HG03139 (cell line): ENCODE measurements around the gene PAFAH2.
"Not testable (repeated sequence)": the region's sequence is repeated elsewhere in the genome, so short reads cannot be mapped to it uniquely, and the experiment has no call there.

Source experiments
- ATAC-seq: cut with Tn5 transposase; IDR thresholded peaks from one replicate; pipeline ENCODE4 v1.9.1; 2021; ENCODE audit not compliant: unreplicated experiment

PAFAH2 gene

DNA sequence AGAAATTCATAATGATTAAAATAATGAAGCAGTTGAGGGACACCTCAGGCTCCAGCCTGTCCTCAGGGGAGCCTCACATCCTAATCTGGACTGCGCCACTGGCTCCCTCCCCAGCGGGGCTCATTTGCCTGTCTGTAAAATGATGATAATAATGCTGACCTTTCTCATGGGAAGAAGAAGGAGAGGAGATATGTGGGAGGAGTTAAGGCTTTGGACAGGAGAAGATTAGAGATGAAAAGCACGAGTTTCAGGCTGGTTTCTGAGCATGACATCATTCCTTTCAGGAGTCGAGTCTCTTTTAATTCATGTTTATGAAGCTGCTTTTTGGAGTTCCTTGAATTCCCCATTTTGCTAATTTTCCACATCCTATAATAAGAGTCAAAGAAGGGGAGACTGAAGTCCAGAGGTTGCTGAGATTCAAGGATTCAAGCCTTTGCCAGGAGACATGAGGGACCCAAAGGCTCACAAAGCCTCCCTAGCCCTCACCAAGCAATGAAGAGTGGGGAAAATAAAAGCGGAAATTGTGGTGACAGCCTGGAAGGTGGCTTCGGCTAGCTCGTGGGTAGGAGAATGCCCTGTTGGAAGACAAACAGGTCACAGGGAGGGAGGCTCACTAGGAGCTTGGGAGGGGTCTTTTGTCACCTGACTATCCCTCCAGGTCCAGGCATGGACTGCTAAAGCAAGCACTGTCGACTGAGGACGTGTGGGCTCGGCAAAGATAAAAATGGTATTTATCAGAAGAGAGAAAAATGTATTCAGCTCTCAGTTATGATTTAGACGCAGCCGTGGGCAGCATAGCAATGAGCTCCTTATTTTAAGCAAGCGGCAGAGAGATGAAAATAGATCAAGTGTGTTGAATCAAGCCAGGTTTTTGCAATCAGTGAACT lies 64.1 kb downstream of the PAFAH2 start:
- ATAC-seq = no peak

DNA sequence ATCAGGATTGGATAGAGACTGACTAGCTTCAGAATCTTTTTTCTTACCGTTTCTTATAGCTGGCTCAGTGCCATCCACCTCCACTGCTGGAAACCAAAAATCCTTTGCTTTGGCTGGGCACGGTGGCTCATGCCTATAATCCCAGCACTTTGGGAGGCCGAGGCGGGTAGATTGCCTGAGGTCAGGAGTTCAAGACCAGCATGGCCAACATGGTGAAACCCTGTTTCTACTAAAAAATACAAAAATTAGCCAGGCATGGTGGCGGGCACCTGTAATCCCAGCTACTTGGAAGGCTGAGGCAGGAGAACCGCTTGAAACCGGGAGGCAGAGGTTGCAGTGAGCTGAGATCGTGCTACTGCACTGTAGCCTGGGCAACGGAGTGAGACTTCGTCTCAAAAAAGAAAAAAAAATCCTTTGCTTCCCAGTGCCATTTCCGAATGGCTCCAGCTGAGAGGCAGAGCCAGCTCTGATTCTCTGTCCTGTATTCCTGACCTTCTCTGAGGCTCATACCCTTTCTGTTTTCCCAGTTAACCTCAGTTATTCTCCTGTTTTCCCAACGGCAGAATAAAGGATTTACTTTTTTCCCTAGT lies 65.0 kb downstream of the PAFAH2 start:
- not testable (repeated sequence) for ATAC-seq

DNA sequence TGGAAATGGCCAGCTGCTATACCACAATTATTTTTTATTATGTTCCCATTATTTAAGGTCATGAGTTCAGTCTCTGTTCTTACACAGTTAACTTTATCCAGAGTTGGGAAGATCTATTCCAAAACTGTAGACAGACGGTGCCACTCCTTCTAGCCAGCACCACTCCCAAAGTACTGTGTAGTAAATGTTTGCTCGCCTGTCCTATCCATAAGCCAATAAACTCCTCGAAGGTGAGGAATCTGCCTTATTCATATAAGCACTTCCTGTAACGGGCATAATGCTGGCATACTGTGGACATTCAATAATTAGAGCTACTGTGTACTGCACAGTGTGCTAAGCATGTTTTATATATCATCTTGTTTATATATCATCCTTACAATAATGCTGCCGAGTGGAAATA lies 65.5 kb downstream of the PAFAH2 start:
- ATAC-seq = no peak

DNA sequence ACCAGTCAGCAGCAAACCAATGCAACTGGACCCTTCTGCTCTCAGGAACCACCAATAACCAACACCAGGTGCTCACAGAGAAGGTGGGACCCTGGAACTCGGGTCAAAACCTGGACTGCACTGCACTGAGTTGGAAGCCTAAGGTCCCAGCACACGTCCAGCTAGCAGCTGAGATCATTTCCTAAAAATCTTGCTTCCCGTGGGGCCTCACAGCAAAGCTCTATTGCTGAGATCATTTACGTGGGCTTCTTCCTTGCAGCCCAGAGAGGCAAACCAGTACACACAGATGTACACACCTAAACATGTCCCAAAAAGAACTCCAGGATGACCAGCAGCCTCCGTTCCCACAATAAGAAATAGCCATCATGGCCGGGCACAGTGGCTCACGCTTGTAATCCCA lies 68.8 kb downstream of the PAFAH2 start:
- no peak for ATAC-seq

DNA sequence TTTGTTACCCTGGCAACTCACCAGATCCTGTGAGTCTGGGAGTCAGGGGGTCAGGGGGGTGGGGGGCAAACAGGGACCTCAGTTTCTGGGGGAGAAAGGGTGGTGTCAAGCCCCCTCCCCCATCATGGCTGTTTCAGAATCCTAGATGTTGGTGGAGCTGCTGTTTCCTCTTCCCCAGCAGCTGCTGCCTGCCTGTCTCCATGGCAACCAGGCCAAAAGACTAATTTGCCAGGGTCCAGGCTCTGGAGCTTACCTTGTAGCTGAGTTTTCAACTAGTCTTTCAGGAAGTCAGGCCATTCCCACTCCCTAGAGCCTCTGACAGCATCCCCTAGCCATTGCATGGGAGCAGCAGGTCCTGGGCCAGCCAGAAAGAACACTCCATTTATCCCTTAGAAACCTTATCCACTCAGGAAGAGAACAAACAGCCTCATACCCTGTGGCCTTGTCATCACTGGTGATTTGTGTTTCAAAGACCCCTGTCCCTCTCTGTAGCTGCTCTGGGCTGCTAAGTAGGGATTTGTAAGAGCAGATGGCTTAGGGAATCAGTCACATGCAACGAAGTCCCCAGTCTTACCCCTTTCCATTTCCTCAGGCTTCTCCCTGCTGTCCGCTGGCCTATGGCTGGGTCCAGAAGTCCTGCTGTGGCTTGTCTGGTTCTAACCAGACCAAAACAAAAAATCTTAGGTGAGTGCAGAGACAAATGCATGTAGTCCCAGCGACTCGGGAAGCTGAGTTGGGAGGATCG lies 70.2 kb downstream of the PAFAH2 start:
- no peak for ATAC-seq

DNA sequence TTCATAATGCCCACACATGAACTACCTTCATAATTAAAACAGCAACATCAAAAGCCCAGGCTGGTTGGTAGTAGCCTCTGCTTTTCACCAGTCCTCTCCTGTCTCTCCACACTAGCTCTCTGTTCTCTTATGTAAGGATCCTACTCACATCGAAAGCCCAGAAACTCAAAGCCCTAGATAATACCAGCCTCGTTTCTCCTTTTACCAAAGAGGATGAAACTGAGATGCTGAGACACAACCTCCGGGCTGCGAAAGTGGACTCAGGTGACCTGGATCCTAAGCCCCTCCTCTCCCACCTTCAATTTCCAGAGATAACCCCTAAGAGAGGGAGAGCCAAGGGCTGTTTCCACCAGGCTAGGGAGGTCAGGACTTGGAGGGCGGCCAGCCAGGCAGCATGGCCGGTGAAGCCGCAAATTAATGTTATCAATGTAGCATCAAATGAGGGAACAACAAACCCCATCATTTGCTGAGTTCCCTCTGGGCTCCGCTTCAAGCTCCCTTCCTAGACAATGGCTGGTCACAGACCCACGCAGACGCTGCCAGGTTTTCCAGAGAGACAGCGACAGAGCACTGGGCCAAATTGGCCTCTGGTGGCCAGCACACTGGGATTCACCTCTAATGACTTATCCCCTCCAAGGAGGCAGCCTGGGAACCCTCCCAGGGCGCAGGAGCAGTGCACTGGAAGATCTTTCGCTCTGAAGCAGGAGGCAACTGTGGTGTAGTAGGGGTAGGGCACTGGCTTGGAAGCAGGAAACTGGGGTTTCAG lies 70.9 kb downstream of the PAFAH2 start:
- ATAC-seq = no peak

DNA sequence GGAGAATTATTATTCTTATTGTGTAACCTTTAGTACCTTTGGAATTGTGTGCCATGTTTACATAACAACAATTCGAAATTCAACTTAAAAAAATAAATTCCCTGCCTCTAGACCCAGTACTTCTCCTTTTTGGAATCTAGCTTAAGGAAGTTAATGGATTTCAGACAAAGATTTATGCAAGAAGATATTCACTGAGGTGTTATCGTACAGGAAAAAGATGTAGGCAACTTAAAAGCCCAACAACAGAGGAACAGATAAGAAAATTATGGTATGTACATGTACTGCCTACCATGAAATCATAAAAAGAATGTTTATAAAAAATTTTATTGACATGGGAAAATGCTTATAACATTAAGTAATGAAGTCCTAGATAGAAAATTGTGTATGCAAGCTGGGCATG lies 73.4 kb downstream of the PAFAH2 start:
- ATAC-seq = no peak

DNA sequence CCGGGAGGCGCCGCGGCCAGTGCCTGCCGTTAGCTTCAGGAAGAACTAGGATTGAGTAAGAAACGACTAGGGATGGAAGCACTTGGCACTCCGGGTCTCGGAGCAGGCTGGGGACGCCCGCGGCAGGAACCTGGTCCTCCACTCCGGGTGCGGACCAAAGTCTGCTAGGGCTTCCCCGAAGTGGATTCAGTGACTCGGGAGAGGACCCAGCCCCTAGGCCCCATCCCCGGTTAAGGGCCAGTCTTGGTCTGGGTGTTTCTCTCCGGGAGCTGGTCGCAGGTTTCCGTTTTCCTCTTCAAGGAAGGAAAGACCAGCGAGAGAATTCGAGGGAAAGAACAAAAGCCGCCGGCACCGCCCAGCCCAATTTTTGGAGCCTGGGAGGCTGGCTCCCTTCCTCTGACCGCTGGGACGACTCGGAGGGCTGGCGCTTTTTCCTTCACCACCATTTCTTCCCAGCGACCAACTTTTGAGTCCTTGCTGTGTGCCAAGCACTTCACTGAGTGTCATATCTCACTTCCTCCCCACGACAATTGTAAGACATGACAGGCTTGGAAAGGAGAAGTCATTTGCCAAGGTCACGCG lies 74.8 kb downstream of the PAFAH2 start:
- ATAC-seq = no peak

DNA sequence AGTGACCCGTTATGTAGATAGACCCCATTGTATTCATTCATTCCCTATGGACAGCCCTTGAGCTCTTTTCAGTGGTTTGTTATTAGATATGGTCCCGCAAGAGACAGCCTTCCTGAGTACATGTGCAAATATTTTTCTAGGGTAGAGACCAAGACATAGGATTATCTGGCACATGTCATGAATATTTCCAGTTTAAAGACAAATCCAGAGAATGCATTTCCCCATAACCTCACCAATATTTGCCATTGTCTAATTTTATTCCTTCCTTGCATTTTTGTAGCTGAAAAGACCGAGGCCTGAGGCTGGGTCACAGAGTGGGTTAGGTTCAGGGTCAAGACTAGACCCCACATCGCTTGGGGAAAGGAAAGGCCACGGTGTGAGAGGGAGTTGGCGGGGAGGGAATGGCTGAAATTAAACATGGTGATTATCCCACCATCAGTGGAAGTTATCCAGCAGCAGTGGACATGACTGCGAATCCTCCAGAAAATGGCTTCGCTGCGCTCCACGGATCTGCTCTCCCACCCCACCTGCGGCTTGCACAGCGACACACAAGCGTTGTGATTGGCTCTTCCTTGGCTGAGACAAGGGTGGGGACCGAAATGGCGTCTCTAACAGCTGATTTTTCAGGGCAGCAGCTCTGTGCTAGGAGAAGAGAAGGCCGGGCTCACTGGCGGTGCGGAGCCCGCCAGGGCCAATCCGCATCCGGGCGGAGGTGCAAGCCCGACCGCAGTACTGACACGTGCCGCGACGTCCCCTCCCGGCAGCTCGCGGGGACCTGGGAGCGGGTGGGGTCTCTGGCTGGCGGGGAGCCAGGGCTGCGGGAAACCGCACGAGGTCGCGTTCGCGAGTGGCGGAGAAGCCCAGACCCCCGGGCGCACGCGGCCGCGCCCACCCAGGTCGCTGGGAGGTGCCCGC lies 75.5 kb downstream of the PAFAH2 start:
- no peak for ATAC-seq

DNA sequence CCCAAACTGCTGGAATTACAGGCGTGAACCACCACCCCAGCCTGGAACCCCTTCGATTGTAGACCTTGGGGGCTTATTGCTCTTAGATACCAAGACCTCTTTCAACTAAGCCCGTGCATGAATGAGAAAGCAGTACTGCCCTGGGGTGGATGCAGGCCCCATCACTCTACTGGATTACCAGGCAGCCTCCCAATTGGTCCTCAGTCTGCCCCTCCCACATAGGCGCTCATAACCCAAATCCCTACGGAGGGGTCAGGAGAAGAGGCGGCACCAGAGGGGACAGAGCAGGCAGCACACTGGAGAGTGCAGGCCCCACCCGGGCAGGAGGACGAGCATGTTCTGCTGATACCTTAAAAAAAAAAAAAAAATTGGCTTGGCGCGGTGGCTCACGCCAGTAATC lies 79.2 kb downstream of the PAFAH2 start:
- ATAC-seq = no peak

DNA sequence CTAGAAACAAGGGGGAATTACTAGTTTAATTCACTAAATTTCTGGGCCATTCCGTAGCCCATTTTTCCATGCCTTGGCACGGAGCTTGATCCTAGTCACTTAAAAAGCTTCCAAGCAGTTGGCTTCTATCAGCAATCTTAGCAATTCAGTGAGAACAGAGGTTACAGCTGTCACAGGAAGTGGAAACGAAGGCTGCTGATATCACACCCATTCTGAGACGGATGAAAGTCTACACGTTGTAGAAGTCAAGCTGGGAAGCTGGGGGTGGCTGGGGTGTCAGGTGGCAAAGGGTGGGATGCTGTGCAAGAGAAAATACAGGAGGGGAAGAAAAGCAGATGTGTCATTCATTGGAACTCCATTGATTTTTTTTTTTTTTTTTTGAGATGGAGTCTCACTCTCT lies 79.9 kb downstream of the PAFAH2 start:
- no peak for ATAC-seq

DNA sequence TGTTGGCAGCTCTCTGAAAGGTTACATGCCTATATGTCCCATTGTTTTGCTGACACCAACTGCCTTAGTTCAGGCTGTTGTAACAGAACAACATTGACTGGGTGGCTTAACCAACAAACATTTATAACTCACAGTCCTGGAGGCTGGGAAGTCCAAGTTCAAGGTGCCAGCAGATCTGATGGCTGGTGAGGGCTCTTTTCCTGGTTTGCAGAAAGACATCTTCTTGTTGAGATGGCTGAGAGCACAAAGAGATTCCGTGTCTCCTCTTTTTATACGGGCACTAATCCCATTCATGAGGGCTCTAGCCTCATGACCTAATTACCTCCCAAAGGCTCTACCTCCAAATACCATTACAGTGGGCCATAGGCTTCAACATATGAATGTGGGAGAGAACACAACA lies 81.4 kb downstream of the PAFAH2 start:
- no peak for ATAC-seq

DNA sequence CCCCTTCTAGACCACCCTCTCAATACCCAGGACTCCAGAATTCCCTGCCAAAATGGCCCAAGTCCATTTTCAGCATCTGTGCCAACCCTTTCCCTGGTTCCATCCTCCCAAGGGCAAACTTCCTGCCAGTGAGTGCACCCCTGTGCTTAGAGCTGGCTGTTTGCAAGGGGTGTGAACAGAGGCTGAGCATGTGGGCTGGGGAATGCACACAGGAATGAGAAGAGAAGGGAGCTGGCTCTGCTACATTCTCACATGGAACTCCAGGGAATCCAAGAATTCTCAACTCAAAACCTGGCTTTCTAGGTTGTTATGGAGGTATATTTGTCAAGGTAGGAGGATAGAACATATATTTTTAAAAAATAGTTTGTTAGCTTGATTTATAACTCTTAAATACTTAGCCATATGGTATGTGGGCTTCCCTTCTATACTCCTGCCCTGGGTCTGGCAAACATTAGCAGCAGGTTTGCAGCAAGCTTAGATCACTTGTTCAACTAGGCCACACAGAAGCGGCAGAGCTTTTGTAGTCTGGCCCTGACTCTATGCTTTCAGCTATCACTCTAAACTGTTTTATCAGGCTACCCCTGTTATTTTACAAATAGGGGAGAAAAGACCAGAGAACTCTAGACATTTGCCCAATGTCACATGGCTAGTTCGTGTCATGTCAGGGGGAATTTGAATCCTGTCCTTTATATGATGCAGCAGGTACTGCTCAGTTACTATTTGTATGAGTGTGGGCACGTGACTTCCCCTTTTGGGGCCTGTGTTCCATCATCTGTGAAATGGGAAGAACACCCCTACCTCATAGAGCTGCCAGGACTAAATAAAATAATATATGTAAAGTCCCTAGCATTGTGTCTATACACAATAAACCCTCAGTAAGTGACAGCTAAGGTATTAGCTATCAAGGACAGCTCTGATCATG lies 83.5 kb downstream of the PAFAH2 start:
- ATAC-seq = no peak

DNA sequence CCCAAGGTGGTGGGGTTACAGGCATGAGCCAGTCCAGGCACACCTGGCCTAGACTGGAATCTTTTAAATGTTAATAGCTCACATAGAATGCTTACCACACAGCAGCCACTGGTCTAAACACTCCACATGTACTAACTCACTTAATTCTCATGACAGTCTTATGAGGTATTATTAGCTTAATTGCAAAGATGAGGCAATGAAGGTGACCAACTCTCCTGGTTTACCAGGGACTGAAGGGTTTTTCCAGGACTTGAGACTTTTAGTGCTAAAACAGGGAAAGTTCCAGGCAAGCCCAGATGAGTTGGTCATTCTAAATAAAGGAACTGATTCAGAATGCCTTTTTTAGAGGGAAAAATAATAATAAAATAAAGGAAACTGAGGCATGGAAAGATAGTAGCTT lies 84.7 kb downstream of the PAFAH2 start:
- no peak for ATAC-seq

DNA sequence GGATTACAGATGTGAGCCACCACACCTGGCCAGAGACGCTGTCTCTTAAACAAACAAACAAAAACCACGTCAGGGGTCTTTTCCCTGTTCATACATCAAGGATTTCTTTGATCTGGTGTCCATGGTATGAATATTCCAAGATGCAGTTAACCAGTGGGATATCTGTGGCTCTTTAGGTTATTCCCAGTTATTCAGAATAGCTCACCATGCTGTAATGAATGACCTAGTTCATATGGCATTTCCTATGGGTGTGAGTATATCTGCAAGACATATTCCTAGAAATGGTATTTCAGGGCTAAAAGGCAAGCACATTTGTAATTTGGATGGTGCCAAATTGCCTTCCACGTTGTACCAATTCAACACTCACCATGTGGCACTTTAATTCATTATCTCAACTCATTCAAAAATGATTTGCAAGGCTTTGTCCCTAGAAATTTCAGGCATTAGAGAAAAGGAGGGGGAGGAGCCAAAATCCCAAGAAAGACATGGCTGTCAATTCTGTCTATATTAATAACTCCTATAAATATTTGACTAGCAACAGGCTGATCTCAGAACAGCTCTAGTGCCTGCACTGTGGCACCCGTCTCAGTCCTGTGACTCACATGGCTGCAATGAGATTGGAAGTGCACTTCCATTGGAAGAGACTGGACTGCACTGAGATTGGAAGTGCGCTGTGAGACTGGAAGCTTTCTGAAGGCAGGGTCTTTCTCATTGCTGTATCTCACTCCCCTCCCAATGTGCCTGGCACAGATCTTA lies 85.6 kb downstream of the PAFAH2 start:
- ATAC-seq = no peak

DNA sequence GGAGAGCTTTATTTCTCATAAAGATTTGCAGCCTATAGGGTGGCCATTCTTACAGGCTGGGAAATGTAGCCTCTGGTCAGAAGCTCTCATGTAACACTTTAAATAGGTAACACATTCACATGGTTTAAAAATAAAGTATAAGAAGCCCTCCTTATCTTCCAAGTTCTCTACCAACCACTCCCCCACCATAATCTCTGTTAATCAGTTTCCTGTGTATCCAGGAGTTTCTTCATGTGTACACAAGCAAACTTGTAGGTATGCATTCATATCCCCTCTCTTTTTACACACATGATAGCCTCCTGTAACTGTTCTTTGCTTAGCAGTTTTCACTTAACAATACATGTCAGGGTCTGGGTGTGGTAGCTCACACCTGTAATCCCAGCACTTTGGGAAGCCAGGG lies 86.7 kb downstream of the PAFAH2 start:
- no peak for ATAC-seq
